Stimulated activated naive B cell treated with anti-CD40 and anti-IgM and Interleukin-4, amounts not matched to agents 10 μg/mL and 1 μg/mL and 100 μg/mL, for 72 hours (primary cell): Measurements from ENCODE around the gene SLC1A5.
A peak's percentile ranks its signal among the peaks of the same experiment; 100 is the strongest.

Experiments
- ATAC-seq, 2 donors: fragments of 150-1000 bp; cut with Tn5 transposase; replicated peaks; 2 replicates each; pipeline ENCODE4 v1.10.0; 2021; ENCODE audit warnings: moderate library complexity in 1 of 2
- DNase-seq: peaks from one replicate; pipeline ENCODE4 v3.0.0; 2021
- H3K27ac Mint-ChIP-seq: one replicate; pipeline ENCODE4 v1.8.0; 2022; ENCODE audit warnings: mild to moderate bottlenecking, mixed read lengths
- H3K27me3 Mint-ChIP-seq, 2 donors: one replicate each; pipeline ENCODE4 v1.8.0; 2022; ENCODE audit warnings: mixed read lengths in 2 of 2
- H3K36me3 Mint-ChIP-seq, 2 donors: one replicate each; pipeline ENCODE4 v1.8.0; 2022; ENCODE audit warnings: mixed read lengths in 2 of 2, mild to moderate bottlenecking in 1 of 2
- H3K4me1 Mint-ChIP-seq, 2 donors: one replicate each; pipeline ENCODE4 v1.8.0; 2022; ENCODE audit warnings: mixed read lengths in 2 of 2, mild to moderate bottlenecking in 1 of 2
- H3K4me3 Mint-ChIP-seq, 2 donors: one replicate each; pipeline ENCODE4 v1.8.0; 2022; ENCODE audit warnings: mild to moderate bottlenecking in 2 of 2, mixed read lengths in 2 of 2, moderate library complexity in 1 of 2
- H3K9me3 Mint-ChIP-seq, 2 donors: one replicate each; pipeline ENCODE4 v1.8.0; 2022; ENCODE audit warnings: mixed read lengths in 2 of 2, mild to moderate bottlenecking in 1 of 2

Gene SLC1A5

DNA sequence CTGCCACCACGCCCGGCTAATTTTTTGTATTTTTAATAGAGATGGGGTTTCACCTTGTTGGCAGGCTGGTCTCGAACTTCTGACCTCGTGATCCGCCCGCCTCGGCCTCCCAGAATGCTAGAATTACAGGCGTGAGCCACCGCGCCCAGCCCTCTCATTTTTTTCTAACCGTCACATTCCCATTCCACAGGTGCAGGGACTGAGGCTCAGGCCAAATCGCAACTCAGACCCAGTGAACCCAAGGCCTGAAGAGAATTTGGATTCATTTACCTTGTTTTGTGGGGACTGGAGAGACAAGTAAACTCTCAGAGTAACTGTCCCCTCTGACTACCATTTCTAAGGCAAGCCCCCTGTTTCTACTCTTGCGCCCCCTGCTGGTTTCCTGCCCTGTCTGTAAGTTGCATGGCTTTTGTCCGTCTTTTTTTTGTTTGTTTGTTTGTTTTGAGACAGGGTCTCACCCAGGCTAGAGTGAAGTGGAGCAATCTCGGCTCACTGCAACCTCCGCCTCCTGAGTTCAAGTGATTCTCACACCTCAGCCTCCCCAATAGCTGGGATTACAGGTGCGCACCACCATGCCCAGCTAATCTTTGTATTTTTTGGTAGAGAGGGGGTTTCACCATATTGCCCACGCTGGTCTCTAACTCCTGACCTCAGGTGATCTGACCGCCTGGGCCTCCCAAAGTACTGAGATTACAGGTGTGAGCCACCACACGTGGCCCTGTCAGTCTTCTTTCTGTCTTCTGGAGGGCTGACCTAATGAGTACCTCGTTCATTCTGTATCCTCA, 39.9 kb downstream of the SLC1A5 start:
- no peaks in the 10 kb centered on the region for H3K9me3 Mint-ChIP-seq

DNA sequence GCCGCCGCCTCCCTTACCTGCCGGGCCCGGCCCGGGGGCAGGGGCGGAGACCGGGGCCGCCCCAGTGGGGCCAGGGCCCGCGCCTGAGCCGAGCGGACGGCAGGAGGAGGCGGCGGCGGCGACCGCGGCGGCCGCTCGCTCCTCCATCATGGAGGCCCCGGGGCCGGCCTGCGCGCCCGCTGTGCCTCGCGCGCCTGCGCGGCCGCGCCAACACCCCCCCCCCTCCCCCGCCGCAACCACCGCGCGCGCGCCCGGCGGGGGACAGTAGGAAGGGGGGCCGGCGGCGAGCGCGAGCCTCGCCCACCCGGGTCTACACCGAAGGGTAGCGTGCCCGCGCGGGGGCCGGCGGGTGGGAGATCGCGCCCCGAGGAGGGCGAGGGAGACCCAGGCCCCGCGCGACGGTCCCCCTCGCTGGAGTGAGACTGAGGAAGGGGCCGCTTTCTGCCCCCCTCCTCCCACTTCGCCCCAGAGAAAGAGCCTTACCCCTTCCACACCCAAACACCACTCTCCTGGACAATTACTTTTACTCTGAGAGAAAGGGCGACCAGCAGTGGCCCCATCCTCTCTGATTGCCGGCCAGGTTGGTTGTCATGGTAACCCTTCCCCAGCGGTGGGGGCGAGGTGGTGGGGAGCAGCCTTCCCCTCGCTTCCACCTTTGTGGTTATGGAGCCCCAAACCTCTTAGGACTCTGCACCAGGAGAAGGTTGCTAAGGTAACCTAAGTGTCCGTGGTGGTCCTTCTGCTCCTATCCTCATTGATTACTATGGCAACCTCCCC, 41.9 kb downstream of the SLC1A5 start, which contains the start of gene STRN4:
Gene STRN4 (minus strand): TSS at position 170 of the 777 bp plus-strand sequence. CDS start 20 bp downstream, at position 150.
- peak; percentile 68 to 78 for ATAC-seq
- Mint-ChIP-seq H3K36me3 (peaks cover 13 to 28% of the 10 kb centered on the region in 2 donors), H3K4me1 (peaks cover 55 to 75% of the 10 kb centered on the region in 2 donors), H3K4me3 (peak within 1 kb of the TSS; percentile 88 to 97), H3K27ac (peak within 1 kb of the TSS; percentile 97), H3K9me3 (no peaks in the 10 kb centered on the region), H3K27me3 (no peaks in the 10 kb centered on the region)
- DNase-seq, result no peak

More for the DNA sequence above, 39.9 kb downstream of the SLC1A5 start:
- H3K27ac Mint-ChIP-seq, result peak overlapping the region; percentile 11
- peaks cover 40 to 59% of the 10 kb centered on the region in 2 donors for H3K4me1 Mint-ChIP-seq
- no peaks in the 10 kb centered on the region for H3K27me3 Mint-ChIP-seq
- peak; percentile 21 to 30 for ATAC-seq
- H3K36me3 Mint-ChIP-seq, result peaks cover 7 to 25% of the 10 kb centered on the region in 2 donors
- DNase-seq, result peak; percentile 35
- H3K4me3 Mint-ChIP-seq, result peak overlapping the region in 1 of 2 donors; percentile 61

DNA sequence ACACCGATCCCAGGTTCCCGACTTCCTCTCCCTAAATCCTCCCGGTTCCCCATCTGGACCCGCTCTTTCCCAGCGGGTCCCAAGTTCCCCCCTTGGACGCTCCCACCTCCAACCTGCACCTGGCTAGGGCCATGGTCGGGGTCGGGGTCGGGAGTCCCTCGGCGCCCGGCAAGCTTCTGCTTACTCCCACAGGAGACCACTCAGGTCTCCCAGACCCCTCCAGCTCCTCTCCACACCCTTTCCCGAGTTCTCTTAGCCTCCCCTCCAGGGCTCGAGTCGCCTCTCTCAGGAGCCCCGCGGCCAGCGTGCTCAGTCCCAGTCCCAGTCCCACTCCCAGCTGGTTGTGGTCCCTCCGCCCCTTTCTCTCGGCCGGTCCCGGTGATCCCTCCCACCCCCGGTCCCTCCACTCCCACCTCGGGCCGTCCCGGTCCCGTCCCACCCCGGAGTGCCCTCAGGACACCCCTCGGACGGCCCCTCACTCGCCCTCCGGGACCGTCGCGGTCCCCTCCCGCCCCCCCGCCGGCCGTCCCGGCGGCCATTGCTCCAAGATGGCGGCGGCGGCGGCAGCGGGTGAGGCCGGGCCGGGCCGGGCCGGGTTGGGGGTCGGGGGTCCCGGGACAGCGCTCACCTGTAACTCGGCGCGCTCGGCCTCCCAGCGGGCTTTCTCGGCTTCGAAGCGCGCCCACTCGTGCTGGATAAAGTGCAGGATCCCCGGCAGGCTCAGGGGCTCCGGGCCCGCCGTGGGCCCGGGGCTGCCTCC, 42.7 kb downstream of the SLC1A5 start, which contains the start of gene FKRP:
Gene FKRP (plus strand): TSS at position 537 of the 760 bp plus-strand sequence. CDS start 9,394 bp downstream, outside the sequence.
- Mint-ChIP-seq H3K4me1 (peaks cover 57 to 75% of the 10 kb centered on the region in 2 donors), H3K36me3 (peaks cover 14 to 32% of the 10 kb centered on the region in 2 donors), H3K9me3 (no peaks in the 10 kb centered on the region), H3K27ac (peak within 1 kb of the TSS; percentile 97), H3K27me3 (no peaks in the 10 kb centered on the region), H3K4me3 (peak within 1 kb of the TSS; percentile 88 to 97)
- peak; percentile 58 to 67 for ATAC-seq
- DNase-seq, result no peak

DNA sequence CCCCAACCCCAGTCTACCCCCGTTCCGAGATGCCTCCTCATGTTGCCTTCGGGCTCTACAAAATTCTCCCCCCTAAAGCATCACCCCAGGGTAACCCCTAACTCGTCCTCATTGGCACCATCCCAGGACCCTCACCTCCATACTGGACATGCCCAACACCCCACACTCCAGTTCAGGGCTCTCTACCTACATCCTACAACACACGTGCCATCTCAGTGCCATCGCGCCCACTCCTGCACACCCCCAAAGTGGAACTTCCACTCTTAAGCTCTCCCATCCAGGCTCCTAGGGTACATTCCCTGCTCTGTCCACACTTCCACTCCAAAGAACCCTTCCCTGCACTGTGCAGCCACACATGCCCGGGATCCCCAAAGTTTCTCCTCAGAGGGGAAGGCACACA, 43.4 kb downstream of the SLC1A5 start:
- no peaks in the 10 kb centered on the region for H3K27me3 Mint-ChIP-seq
- peaks cover 57 to 73% of the 10 kb centered on the region in 2 donors for H3K4me1 Mint-ChIP-seq
- no peak for DNase-seq

DNA sequence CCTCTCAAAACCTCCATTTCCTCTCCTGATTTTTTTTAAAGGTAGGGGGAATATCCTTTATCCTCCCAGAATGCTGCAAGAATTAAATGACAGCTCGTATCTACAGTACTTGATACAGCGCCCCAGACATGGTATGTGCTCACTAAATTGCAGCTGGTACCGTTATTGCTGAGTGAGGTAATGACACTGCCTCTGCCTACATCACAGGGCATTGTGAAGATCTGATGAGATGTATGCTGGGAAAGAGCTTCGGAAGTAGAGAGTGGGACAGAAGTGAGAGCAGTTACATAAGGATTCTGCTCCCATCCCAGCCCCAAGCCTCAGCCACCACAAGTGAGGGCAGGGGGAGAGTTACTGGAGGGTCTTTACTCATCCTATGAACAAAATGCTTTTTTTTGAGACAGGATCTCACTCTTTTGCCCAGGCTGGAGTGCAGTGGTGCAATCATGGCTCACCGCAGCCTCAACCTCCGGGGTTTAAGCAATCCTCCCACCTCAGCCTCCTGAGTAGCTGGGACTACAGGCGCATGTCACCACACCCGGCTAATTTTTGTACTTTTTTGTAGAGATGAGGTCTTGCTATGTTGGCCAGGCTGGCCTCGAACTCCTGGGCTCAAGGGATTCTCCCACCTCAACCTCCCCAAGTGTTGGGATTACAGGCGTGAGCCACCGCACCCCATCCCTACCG, 44.2 kb downstream of the SLC1A5 start:
- H3K4me1 Mint-ChIP-seq, result peaks cover 62 to 71% of the 10 kb centered on the region in 2 donors
- peaks cover 18 to 41% of the 10 kb centered on the region in 2 donors for H3K36me3 Mint-ChIP-seq
- no peaks in the 10 kb centered on the region for H3K27me3 Mint-ChIP-seq
- H3K27ac Mint-ChIP-seq, result no peak overlapping the region
- H3K4me3 Mint-ChIP-seq, result peak overlapping the region; percentile 88 to 97
- ATAC-seq, result no peak
- no peaks in the 10 kb centered on the region for H3K9me3 Mint-ChIP-seq
- no peak for DNase-seq

More for the DNA sequence above, 43.4 kb downstream of the SLC1A5 start:
- Mint-ChIP-seq H3K4me3 (peak overlapping the region; percentile 88 to 97), H3K27ac (peak overlapping the region; percentile 97), H3K36me3 (peaks cover 14 to 37% of the 10 kb centered on the region in 2 donors), H3K9me3 (no peaks in the 10 kb centered on the region)
- no peak for ATAC-seq

DNA sequence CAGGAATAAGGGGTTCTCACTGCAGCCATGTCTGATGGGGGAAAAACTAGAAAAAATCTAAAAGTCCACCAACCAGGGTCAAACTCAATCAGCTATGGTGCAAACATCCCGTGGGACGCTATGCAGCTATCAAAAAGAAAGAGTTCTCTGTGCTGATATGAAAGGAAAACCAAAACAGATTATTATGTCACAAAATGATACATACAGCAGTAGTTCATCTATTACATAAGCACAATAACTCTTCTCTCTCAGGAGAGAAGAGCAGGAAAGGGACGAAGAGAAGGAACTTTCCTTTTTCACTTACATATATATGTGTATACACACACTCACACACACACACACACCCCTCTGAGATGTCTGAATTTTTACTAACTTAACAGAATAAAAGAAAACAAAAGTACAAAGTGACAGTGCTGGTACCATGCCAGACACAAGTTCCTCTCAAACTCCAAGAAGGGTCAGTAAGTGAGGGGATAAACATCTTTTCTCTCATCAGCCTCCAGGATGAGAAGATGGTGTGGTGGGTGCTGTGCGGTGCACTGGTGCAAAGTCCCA, 45.4 kb downstream of the SLC1A5 start:
- Mint-ChIP-seq H3K27me3 (no peaks in the 10 kb centered on the region), H3K9me3 (no peaks in the 10 kb centered on the region), H3K4me1 (peaks cover 57 to 62% of the 10 kb centered on the region in 2 donors), H3K36me3 (peaks cover 14 to 36% of the 10 kb centered on the region in 2 donors), H3K4me3 (no peak overlapping the region), H3K27ac (no peak overlapping the region)
- ATAC-seq (no peak), DNase-seq (no peak)

DNA sequence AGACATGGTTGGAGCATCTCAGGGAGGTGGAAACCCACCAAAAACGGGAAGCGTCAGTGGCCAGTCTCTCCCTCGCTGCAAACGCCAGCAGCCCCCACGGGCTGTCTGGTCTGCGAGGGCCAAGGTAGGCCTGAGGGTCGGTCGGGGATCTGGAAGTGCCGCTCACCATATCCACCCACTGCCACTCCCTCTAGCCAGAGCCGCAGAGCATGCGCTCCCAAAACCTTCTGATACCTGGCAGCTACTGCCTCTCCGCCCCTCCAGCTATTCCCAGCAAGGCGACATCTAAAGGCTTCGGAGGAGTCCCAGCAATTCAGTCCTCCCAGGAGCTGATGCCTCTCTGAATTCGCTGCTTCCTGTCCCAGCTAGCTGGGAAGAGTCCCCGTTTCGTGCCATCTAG, 46.9 kb downstream of the SLC1A5 start:
- H3K27ac Mint-ChIP-seq, result no peak overlapping the region
- no peaks in the 10 kb centered on the region for H3K9me3 Mint-ChIP-seq
- peaks cover 48 to 50% of the 10 kb centered on the region in 2 donors for H3K4me1 Mint-ChIP-seq
- H3K36me3 Mint-ChIP-seq, result peaks cover 24 to 49% of the 10 kb centered on the region in 2 donors
- DNase-seq (no peak), ATAC-seq (no peak)
- no peak overlapping the region for H3K4me3 Mint-ChIP-seq
- H3K27me3 Mint-ChIP-seq, result no peaks in the 10 kb centered on the region

DNA sequence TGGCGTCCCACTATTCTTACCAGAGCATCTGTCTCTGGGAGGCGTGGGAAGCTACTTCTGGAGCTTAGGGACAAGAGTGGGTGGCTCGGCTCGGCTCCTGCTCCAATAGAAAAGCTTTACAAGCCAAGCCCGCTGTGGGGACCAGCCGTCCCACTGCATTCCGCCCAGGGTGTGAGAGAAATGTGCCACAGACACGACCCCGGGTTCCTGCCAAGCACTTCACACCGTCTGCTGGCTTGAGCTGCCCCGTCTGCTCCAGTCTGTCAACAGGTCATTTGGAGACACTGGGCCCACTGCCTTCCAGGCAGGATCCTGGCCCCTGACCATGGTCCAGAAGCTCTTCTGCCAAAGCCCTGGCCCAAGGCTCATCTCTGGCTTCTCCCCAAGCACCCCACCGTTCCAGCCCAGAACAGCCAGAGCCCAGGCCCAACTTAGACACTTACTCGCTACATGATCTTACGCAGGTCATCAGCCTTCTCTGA, 49.1 kb downstream of the SLC1A5 start:
- Mint-ChIP-seq H3K27ac (peak overlapping the region; percentile 47), H3K27me3 (no peaks in the 10 kb centered on the region), H3K9me3 (no peaks in the 10 kb centered on the region), H3K4me1 (peaks cover 35 to 37% of the 10 kb centered on the region in 2 donors), H3K4me3 (no peak overlapping the region), H3K36me3 (peaks cover 25 to 41% of the 10 kb centered on the region in 2 donors)
- no peak for ATAC-seq
- no peak for DNase-seq

DNA sequence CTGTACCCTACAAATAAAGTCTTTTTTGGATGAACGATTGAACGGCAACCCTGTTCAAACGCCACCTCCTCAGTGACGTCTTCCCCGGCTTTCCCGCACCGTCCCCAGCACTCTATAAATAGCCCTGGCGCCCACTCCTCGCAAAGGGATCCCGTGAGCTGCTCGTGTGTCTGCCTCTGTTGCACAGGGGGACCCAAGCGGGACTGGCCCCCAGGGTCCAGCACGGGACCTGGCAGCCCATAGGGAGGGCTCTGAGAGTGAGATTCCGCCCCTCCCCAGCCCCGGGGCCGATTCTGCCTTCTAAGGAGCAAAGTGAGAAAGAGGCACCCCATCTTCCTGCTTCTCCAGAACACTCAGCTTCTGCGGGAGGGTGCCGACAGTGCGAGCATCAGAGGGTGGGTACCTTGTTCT, 50.6 kb downstream of the SLC1A5 start:
- no peak for DNase-seq
- no peak overlapping the region for H3K4me3 Mint-ChIP-seq
- ATAC-seq, result no peak
- H3K27ac Mint-ChIP-seq, result no peak overlapping the region
- peaks cover 21 to 29% of the 10 kb centered on the region in 2 donors for H3K4me1 Mint-ChIP-seq
- no peaks in the 10 kb centered on the region for H3K27me3 Mint-ChIP-seq
- H3K9me3 Mint-ChIP-seq, result no peaks in the 10 kb centered on the region
- peaks cover 35 to 50% of the 10 kb centered on the region in 2 donors for H3K36me3 Mint-ChIP-seq

DNA sequence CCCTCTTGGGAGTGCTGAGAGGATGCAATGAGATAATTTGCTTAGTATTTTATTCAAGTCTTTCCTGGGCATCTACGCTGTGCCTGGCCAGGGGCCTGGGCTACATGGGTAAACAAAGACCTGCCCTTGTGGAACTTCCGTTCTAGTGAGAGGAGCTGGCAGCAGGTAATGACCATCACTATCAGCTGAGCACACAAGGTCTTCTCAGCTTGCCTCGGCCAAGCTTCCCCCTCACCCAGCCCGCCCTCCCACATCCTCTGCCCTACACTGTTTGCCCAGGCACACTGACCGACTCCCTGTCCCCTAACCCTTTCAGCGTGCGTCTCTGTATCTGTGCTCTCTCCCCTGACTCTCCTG, 51.1 kb downstream of the SLC1A5 start:
- H3K27ac Mint-ChIP-seq, result no peak overlapping the region
- peaks cover 21 to 30% of the 10 kb centered on the region in 2 donors for H3K4me1 Mint-ChIP-seq
- H3K27me3 Mint-ChIP-seq, result no peaks in the 10 kb centered on the region
- ATAC-seq (no peak), DNase-seq (no peak)
- H3K36me3 Mint-ChIP-seq, result peaks cover 39 to 52% of the 10 kb centered on the region in 2 donors
- H3K4me3 Mint-ChIP-seq, result no peak overlapping the region
- no peaks in the 10 kb centered on the region for H3K9me3 Mint-ChIP-seq

DNA sequence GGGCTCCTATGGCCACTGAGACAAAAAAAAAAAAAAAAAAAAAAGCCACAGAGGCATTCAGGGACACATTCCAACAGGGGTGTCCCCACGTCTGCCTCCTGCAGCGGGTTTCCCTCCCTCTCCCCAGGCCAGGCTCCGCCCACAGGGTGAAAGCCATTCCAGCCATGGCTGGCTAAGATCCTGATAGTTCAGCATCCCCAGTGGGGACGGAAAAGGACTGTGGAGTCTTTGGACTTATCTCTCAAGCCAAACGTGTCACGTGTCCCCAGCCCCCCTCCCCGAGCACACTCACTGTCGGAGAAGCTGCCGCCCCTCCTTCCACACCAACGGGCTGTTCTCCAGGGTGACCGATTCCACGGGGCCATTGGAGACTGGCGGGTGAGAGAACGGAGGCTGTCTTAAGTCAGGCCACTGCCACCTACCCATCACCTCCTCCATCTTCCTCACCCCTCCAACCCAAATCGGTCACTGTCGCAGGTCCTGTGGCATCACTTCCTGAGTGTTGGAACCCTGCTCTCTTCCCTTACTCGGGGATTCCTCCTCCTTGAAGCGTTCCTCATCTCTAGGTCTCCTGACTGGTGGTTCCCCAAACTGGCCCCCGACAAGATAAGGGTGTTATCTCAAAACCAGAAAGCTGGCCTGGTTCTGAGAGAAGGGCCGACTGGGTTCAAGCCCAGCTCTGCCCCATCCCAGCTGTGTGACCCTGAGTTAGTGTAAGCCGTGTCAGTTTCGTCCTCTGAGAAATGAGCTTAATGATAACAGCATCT, 51.7 kb downstream of the SLC1A5 start:
- Mint-ChIP-seq H3K27me3 (no peaks in the 10 kb centered on the region), H3K36me3 (peaks cover 38 to 52% of the 10 kb centered on the region in 2 donors), H3K27ac (no peak overlapping the region), H3K4me3 (no peak overlapping the region), H3K4me1 (peaks cover 21 to 31% of the 10 kb centered on the region in 2 donors), H3K9me3 (no peaks in the 10 kb centered on the region)
- DNase-seq (no peak), ATAC-seq (no peak)

DNA sequence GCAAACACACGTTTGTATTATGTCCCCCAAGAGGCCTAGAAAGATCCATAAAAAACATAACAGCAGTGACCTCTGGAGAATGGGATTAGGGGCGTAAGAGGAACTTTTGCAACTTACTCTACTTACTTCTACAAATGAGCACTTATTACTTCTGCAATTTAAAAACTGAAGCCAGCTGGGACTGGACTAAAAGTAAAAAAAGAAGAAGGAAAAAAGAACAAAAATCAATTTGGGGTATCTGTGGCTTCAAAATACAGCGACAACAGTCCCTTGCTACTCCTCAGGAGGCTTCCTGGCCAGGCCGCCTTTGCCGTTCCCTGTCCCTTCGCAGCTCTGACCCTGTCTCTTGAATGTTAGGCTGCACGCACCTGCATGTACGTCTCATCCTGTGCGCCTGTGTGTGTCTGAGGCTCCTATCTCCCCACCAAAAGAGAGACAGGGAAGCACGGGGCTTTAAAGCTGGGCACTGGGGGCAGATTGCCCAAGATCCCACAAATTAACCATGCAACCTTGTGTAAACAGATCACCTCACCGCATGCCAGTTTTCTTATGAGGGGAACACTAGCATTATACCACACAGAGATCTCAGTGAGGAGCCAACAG, 54.6 kb downstream of the SLC1A5 start:
- DNase-seq (no peak), ATAC-seq (no peak)
- no peak overlapping the region for H3K4me3 Mint-ChIP-seq
- no peaks in the 10 kb centered on the region for H3K27me3 Mint-ChIP-seq
- no peaks in the 10 kb centered on the region for H3K9me3 Mint-ChIP-seq
- H3K4me1 Mint-ChIP-seq, result peaks cover 40% of the 10 kb centered on the region in 2 donors
- H3K36me3 Mint-ChIP-seq, result peaks cover 55 to 58% of the 10 kb centered on the region in 2 donors
- no peak overlapping the region for H3K27ac Mint-ChIP-seq
